Prostate gland (tissue), 2 donors: ENCODE results near the gene DDX52.

Experiments used
- POLR2A ChIP-seq: fragments of 450-650 bp; IDR thresholded peaks from one replicate; pipeline ENCODE4 v1.6.1; 2016; ENCODE audit warnings: antibody characterized with exemption, mild to moderate bottlenecking
- TF ChIP-seq, protein P1 (sequence below), 4 experiments: fragments of 200-600 bp in 2 of 4; fragments of 450-650 bp in 2 of 4; sonication (generic) in 2 of 4; IDR thresholded peaks; 1 replicate in 3 of 4; 2 replicates in 1 of 4; pipeline ENCODE4 v1.5.1; 2016 to 2019; ENCODE audit warnings: antibody characterized with exemption in 4 of 4, mild to moderate bottlenecking in 2 of 4, moderate library complexity in 2 of 4

DNA sequence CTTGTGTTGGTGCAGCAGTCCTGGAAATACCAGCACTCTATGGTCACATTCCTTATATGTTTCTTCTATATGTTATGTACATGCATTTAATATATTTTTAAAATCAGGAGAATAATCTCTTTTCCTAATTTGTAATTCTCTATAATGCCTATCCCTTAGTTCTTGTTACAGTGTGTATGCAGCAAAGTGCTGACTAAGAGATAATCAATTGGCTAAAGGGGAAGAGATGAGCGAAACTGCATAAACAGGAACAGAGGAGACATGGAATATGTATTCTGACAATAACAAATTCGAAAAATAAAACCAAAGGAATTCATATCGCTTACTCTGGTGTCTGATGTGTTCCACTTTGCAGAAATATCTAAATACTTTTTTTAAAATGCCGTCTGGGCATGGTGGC lies 75.7 kb downstream of the DDX52 start:
- no peak for TF ChIP-seq POLR2A
- TF ChIP-seq, protein P1, sequence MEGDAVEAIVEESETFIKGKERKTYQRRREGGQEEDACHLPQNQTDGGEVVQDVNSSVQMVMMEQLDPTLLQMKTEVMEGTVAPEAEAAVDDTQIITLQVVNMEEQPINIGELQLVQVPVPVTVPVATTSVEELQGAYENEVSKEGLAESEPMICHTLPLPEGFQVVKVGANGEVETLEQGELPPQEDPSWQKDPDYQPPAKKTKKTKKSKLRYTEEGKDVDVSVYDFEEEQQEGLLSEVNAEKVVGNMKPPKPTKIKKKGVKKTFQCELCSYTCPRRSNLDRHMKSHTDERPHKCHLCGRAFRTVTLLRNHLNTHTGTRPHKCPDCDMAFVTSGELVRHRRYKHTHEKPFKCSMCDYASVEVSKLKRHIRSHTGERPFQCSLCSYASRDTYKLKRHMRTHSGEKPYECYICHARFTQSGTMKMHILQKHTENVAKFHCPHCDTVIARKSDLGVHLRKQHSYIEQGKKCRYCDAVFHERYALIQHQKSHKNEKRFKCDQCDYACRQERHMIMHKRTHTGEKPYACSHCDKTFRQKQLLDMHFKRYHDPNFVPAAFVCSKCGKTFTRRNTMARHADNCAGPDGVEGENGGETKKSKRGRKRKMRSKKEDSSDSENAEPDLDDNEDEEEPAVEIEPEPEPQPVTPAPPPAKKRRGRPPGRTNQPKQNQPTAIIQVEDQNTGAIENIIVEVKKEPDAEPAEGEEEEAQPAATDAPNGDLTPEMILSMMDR (IDR thresholded peaks at IDR 0.05): no peak
